ES-I3 (cell line): ENCODE results near the gene RNF217.
"Not testable (repeated sequence)": the region's sequence is repeated elsewhere in the genome, so short reads cannot be mapped to it uniquely, and the experiment has no call there.

Source experiments
- H3K36me3 ChIP-seq: 2 replicates; pipeline ENCODE4 v1.6.1; 2013; ENCODE audit warnings: mild to moderate bottlenecking, low read length, control low read depth, moderate library complexity; ENCODE audit not compliant: insufficient read depth
- H3K4me1 ChIP-seq: 2 replicates; pipeline ENCODE4 v1.6.1; 2013; ENCODE audit warnings: mild to moderate bottlenecking, control low read depth, low read length; ENCODE audit not compliant: insufficient read depth
- H3K9ac ChIP-seq: 2 replicates; pipeline ENCODE4 v1.6.1; 2013; ENCODE audit warnings: low read depth, mild to moderate bottlenecking, low read length, moderate library complexity
- H3K9me3 ChIP-seq: 2 replicates; pipeline ENCODE4 v1.6.1; 2013; ENCODE audit warnings: mild to moderate bottlenecking, low read length, moderate library complexity; ENCODE audit not compliant: control insufficient read depth, insufficient read depth

Gene RNF217

DNA sequence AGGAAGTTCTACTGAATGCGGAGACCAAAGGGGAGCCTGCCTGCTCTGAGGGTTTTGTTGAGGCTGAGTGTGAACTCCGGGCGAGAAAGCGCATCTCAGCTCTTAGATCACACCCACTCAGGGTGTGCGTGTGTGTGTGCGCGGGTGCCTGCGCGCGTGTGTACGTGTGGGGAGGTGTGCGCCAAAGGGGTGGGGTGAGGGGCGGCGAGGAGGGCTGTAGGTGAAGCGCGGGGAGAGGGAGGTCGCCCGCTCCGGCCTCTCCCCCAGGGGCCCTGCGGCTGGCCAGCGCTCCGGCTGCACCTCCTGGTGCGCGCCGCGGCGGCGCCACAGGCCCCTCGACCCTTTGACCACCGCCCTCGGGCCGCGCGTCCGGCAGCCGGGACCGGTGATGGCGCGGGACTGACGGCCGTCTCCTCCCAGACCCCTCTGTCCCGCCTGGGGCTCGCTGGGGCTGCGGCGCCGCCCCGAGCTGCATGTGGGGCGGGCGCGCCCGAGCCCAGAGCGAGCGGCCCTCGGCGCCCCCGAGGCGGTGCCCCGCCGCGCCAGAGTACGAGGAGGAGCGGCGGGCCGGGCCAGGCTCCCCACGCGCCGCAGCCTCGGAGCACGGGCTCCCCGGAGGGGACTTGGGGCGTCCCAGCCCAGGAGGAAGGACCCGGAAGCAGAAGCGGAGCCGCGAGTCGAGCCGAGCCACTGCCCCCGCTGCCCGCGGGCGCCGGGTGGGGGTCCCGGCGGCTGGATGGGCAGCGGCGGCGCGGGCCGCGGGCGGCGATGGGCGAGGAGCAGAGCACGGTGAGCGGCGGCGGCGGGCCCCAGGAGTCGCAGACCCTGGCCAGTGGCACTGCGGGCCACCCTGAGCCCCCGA, at the start of gene RNF217:
RNF217 (plus strand) TSS at position 661 of the 862 bp plus-strand sequence; CDS start at position 769, 108 bp downstream.
- H3K9me3 ChIP-seq, result no peaks in the 10 kb centered on the region
- H3K4me1 ChIP-seq, result no peaks in the 10 kb centered on the region; the same call in 1 of the 2 replicates
- peak within 1 kb of the TSS; percentile 95 for H3K9ac ChIP-seq
- H3K36me3 ChIP-seq, result no peaks in the 10 kb centered on the region

DNA sequence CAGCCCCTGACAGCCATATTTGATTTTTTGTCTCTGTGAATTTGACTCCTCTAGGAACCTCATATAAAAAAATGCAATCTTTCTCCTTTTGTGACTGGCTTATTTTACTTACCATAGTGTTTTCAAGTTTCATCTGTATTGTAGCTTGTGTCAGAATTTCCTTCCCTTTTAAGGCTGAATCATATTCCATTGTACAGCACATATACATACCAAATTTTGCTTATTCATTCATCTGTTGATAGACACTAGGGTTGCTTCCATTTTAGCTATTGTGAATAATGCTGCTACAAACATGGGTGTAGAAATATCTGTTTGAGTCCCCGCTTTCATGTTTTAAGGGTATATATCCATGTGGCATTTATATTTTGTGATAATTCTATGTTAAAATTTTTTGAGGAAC, 49.2 kb upstream of the RNF217 start:
- no peaks in the 10 kb centered on the region for H3K4me1 ChIP-seq
- H3K9ac ChIP-seq, result no peak overlapping the region
- H3K9me3 ChIP-seq, result no peaks in the 10 kb centered on the region
- H3K36me3 ChIP-seq, result no peaks in the 10 kb centered on the region

DNA sequence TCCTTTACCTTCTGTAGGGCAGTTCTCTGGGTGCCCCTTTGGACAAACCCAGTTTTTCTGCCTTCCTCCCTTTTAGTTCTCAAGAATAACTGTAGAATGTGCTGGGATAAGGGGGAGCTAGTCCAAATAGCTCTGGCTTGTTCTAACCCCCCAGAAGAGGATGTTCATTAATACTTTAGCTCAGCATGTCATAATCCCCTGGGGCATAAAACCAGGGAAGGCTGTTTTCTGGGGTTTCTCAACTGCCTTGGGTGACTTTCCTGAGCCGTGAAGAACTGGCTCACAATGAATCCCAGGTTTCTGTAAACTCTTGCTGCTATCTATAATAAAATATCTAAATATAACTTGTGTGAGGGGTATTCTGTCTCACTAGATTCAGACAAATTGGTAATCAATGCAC, 44.5 kb upstream of the RNF217 start:
- H3K9ac ChIP-seq, result no peak overlapping the region
- H3K9me3 ChIP-seq, result peaks cover 5% of the 10 kb centered on the region; the same call in 1 of the 2 replicates
- no peaks in the 10 kb centered on the region for H3K36me3 ChIP-seq
- no peaks in the 10 kb centered on the region for H3K4me1 ChIP-seq

GRCh38 chr6:124919703-124920102, 42.5 kb upstream of the RNF217 start:
- not testable (repeated sequence) for H3K9ac ChIP-seq, H3K4me1 ChIP-seq, H3K9me3 ChIP-seq, H3K36me3 ChIP-seq

GRCh38 chr6:124924333-124924759, 37.9 kb upstream of the RNF217 start:
- H3K9me3 ChIP-seq, result peaks cover 5% of the 10 kb centered on the region; the same call in 1 of the 2 replicates
- H3K9ac ChIP-seq, result no peak overlapping the region
- H3K4me1 ChIP-seq, result no peaks in the 10 kb centered on the region
- H3K36me3 ChIP-seq, result no peaks in the 10 kb centered on the region

DNA sequence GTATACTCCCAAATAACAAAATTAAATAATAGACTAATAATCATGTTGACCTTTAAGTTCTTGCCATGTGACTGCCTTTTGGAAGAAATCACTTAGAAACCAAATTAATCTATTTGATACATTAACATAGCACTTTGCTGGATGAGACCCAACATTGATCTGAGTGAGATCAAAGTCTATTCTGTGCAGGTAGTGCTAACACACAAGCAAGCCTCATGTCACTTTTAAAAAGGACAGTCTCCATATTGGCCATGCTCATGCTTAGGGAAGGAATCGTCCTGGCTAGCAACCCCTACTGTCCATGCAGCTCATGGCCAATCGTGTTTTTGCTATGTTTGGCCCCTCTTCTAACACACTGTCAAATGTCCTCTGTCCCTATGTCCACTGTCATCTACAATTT, 35.8 kb upstream of the RNF217 start:
- no peaks in the 10 kb centered on the region for H3K4me1 ChIP-seq
- no peaks in the 10 kb centered on the region for H3K36me3 ChIP-seq
- H3K9ac ChIP-seq, result no peak overlapping the region
- no peaks in the 10 kb centered on the region for H3K9me3 ChIP-seq

GRCh38 chr6:124927806-124928205, 34.4 kb upstream of the RNF217 start:
- no peaks in the 10 kb centered on the region for H3K4me1 ChIP-seq
- H3K9me3 ChIP-seq, result no peaks in the 10 kb centered on the region
- H3K9ac ChIP-seq, result no peak overlapping the region
- no peaks in the 10 kb centered on the region for H3K36me3 ChIP-seq

GRCh38 chr6:124928851-124929250, 33.4 kb upstream of the RNF217 start:
- no peaks in the 10 kb centered on the region for H3K4me1 ChIP-seq
- no peaks in the 10 kb centered on the region for H3K36me3 ChIP-seq
- H3K9me3 ChIP-seq, result no peaks in the 10 kb centered on the region
- H3K9ac ChIP-seq, result no peak overlapping the region

DNA sequence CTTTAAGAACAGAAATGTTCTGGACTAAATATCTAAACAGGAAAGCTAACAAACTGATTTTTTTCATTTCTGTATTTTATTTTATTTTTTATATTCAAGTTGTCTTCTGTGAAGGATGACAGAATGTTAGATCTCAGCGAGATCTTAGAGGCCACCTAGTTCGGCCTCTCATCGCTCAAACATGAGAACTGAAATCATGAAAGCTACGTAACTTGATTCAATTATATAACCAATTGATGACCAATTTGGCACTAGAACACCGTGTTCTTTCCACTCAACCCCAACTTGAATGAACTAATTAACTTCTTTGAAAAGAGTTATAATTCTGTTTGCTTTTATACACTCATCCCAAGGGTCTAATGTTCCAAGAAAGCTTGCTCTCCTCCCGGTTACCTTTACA, 24.6 kb upstream of the RNF217 start:
- H3K4me1 ChIP-seq, result no peaks in the 10 kb centered on the region
- no peaks in the 10 kb centered on the region for H3K9me3 ChIP-seq
- no peaks in the 10 kb centered on the region for H3K36me3 ChIP-seq
- no peak overlapping the region for H3K9ac ChIP-seq

GRCh38 chr6:124941259-124941658, 21.0 kb upstream of the RNF217 start:
- H3K9ac ChIP-seq, result no peak overlapping the region
- H3K4me1 ChIP-seq, result no peaks in the 10 kb centered on the region
- H3K36me3 ChIP-seq, result no peaks in the 10 kb centered on the region
- H3K9me3 ChIP-seq, result no peaks in the 10 kb centered on the region

- Histone ChIP-seq H3K36me3 (no peaks in the 10 kb centered on the region), H3K9me3 (no peaks in the 10 kb centered on the region), H3K4me1 (no peaks in the 10 kb centered on the region), H3K9ac (no peak overlapping the region)
Measured at GRCh38 chr6:124943658-124944057, 18.6 kb upstream of the RNF217 start.

DNA sequence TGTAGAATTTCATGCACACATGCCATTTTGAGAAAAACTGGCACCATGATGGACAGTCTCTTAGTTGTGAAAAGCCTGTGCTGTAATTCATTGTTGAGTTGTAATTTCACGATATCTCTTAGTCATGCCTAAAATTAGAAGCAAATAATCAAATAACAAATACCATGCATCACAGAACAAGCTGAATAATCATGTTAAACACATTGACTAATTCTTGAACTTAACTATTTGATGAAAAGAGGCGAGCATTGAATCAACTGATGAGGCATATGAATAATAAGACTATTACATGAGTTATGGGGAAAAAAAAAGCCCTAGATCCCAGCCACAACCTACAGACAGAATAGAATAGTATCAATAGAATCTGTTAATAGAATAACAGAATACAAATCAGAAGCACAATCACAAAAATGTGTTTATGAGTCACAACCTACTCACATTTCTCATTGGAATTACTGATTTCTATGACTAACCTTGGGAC, 14.2 kb upstream of the RNF217 start:
- H3K4me1 ChIP-seq, result peaks cover 8% of the 10 kb centered on the region
- no peaks in the 10 kb centered on the region for H3K9me3 ChIP-seq
- no peak overlapping the region for H3K9ac ChIP-seq
- H3K36me3 ChIP-seq, result no peaks in the 10 kb centered on the region

DNA sequence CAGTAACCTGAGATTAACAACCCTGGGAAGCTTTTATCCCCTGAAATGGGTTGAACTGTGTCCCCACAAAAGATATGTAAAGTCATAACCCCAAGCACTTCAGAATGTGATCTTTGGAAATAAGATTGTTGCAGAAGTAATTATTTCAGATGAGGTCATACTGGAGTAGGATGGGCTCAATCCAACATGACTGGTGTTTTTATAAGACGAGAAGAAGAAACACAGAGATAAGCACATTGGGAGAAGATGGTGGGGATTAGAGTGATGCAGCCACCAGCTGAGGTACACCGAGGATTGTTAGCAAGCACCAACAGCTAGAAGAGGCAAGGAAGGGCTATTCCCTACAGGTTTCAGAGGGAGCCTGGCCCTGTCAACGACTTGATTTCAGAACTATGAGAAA, 12.5 kb upstream of the RNF217 start:
- no peaks in the 10 kb centered on the region for H3K36me3 ChIP-seq
- H3K4me1 ChIP-seq, result peaks cover 9% of the 10 kb centered on the region
- no peak overlapping the region for H3K9ac ChIP-seq
- no peaks in the 10 kb centered on the region for H3K9me3 ChIP-seq

- Histone ChIP-seq H3K9ac (no peak overlapping the region), H3K9me3 (no peaks in the 10 kb centered on the region), H3K36me3 (no peaks in the 10 kb centered on the region), H3K4me1 (peaks cover 15% of the 10 kb centered on the region)
Measured at GRCh38 chr6:124953808-124954207, 8.4 kb upstream of the RNF217 start.

- 0 out of 2 replicates have a peak, but pooled peaks cover 7% of the 10 kb centered on the region for H3K4me1 ChIP-seq
- no peak overlapping the region for H3K9ac ChIP-seq
Measured at GRCh38 chr6:124955108-124955856, 7.0 kb upstream of the RNF217 start.

More at GRCh38 chr6:124955108-124955856, 7.0 kb upstream of the RNF217 start:
- no peaks in the 10 kb centered on the region for H3K36me3 ChIP-seq
- no peaks in the 10 kb centered on the region for H3K9me3 ChIP-seq
